ENCODE measurements around the gene LUC7L.

GRCh38 chr16:143047-143446 is 86.2 kb downstream of the LUC7L start:
- TF ChIP-seq POLR2A (IDR thresholded peaks at IDR 0.05) = no peak
- TF ChIP-seq CTCF (IDR thresholded peaks at IDR 0.05 in 4 of 5, conservative IDR thresholded peaks at IDR 0.05 in 1 of 5) = no peak

Measured in gastrocnemius medialis (tissue), 4 donors.